TTC549 (cell line): ENCODE data around the gene OR52B2.

ENCODE experiments used
- FAIRE-seq: peaks from 2 replicates; lab custom pipeline; 2012; peaks lifted over from hg19 to GRCh38; lab: Jason Lieb, UNC

The OR52B2 gene

DNA sequence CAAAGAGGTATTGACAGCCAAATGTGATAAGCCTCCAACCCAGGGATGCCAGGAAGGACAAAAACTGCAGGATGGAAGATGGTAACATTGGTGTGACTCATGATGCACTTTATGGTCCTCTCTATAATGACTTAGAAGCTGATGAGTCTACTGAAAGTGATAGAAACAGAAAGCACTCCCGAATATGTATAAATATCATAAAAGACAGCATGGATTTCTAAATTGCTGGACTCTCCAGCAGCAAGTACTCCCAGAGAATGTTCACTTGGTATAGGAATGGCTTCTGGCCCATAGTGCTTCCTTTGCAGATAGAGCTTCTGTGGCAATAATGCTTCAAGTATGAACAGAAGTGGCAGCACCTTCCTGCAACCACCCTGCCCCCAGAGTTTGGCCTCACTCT is at the start of gene OR52B2:
OR52B2 (minus strand) TSS at position 101 of the 400 bp plus-strand sequence; CDS start at position 101, 0 bp downstream.
- FAIRE-seq, result no peak

- FAIRE-seq, result no peak
Observed at GRCh38 chr11:6219359-6219758, 49.2 kb upstream of the OR52B2 start.

DNA sequence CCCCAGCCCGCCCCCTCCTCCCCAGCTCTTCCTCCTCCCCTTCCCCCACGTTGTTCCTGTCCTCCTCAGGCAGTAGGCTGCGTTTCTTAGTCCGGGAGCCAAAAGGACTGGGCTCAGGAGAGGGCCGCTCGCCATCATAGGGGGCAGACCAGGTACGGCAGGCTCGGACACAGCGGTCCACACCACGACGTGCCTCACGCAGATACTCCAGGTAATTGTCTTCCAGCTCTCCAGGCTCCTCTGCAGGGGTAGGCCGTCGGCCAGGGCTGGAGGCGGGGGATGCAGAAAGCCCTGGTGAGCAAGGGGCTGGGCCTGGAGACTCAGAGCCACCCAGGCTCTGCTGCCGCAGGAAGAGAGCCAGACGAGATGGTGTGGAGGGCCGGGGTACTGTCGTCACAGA is 47.6 kb upstream of the OR52B2 start:
- FAIRE-seq, result no peak

DNA sequence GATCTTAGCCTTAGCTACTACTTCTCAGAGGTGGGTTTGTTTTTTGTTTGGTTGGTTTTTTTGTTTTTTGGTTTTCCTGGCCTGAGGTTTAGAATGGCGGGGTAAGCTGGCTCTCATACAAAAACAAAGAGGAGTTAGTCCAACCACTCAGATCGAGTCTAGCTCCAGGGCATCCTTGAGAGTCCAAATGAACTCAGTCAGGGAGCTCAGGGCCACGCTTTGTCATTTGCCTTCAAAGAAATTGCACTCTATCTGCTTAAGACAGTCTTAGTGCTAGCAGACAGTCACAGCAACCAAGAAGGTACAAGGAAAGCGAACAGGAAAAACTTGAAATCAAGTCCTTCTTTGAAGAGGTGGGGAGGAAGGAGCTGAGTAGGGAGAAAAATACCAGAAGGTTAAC is 46.4 kb upstream of the OR52B2 start:
- FAIRE-seq, result no peak

DNA sequence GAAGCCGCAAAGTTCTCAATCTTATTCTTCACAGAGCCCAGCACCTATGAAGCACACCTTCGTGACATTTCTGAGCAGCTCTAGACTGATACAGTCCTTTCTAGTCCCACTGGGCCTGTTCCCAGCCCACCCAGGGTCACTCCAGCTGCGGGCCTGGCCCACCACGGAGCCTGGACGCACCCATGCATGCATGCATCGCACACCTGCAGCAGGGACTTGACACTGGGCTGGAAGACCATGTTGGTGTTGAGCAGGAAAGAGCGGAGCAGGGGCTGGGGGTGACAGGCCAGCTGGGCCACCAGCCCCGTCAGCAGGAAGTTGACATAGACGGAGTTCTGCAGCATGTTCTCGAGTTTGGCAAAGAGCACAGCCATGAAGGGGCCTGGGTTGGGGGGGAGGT is 44.4 kb upstream of the OR52B2 start:
- no peak for FAIRE-seq

DNA sequence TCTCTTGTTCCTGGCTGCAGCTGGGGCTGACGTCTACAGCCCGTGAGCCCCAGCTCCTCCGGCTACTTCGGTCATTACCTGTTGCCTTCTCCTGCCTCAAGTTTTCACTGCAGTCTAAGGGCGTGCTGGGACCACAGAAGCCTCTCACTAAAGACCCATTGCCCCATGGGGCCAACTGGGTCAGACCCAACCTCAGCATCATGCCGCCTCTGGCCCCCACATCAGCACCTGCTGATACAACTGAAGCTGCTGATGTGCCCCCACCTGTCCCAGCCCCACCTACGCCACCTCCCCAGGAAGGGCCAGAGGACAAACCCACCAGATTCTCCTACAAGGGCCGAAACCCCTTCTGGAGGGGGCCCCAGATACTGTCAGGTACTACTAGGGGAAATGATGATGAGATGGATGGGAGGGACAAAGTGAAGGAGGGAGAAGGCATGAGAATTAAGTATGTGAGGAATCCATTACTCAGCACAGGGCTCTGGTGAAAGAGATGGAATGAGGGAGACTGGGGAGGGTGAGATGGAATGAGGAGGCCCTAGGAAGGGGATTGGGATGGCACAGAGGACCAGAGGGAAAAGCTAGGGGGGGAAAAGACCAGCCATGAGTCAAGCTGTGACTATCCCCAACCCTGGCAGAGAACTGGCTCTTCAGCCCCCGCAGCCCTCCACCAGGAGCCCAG is 40.3 kb upstream of the OR52B2 start:
- no peak for FAIRE-seq

DNA sequence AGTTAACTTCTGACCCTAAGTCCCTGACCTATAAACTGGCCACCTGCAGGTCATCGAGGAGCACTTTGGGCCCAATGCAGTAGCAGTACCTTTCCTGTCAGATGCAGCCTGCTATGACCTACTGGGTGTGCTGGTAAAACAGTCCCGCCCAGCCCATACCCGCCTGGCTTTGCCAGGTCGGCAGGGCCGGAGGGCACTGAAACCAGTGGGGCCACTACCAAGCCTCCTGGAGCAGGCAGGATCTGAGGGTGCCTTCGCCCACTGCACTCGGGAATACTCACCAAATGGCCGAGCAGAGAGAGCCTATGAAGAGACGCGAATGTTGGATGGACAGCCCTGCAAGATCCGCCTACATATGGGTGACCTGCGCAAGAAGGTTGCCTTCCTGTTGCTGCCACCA is 39.7 kb upstream of the OR52B2 start:
- no peak for FAIRE-seq

DNA sequence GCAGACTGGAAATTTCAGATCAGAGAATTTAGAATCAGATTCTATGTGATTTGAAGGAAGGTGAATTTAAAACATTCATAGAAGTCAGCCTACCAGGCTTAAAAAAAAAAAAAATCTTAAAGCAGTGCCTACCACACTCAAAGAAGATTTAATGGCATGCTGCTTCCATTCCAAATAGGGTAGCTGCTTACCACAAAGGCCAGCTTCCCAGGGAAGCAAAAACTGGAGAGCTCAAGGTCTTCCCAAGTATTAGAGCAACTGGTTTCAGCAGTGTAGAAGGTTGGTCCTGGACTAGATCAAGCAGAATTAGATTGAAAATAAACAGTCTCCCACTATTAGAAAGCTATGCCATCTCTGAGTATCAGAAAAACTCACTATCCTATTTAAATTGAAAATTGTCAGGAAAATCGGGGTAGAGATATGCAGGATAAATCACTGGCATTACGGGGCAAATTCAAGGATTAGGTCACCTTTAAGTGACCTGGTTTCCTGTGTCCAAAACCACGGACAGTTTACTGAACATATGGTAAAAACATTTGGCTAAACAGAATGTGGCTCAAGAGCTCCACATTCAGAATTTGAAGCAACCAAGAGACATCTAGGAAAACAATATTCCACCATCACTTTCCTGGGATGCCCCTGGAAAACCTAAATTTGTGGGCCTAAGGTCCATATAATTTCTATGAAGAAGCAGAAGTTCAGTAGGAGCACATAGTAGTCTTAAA is 36.5 kb upstream of the OR52B2 start:
- no peak for FAIRE-seq

- FAIRE-seq, result no peak
Observed at GRCh38 chr11:6205366-6205765, 35.2 kb upstream of the OR52B2 start, which contains the start of gene C11orf42. Gene C11orf42 (plus strand): TSS chr11:6205557. CDS start chr11:6205616, 59 bp downstream.

- FAIRE-seq, result no peak
Observed at GRCh38 chr11:6204706-6205105, 34.6 kb upstream of the OR52B2 start.

GRCh38 chr11:6203327-6203726 is 33.2 kb upstream of the OR52B2 start:
- no peak for FAIRE-seq

DNA sequence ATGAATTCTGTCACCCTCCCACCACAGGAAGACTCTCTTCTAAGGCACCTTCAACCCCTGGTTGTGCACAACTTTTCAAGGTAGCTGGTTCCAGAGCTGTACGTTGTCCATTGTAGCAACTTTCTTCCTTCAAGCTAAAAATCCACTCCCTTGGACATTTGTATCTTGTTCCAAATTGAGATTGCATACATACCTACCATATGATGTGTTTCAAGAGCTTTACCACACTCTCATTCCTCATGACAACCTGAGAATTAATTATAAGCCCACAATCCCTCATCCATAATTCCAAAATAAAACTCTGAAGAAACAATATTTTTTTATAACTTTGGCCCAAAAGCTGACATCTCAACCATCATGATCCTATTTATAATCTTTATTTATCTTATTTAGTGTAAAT is 31.9 kb upstream of the OR52B2 start:
- FAIRE-seq, result no peak

GRCh38 chr11:6201481-6201880 is 31.4 kb upstream of the OR52B2 start:
- no peak for FAIRE-seq

DNA sequence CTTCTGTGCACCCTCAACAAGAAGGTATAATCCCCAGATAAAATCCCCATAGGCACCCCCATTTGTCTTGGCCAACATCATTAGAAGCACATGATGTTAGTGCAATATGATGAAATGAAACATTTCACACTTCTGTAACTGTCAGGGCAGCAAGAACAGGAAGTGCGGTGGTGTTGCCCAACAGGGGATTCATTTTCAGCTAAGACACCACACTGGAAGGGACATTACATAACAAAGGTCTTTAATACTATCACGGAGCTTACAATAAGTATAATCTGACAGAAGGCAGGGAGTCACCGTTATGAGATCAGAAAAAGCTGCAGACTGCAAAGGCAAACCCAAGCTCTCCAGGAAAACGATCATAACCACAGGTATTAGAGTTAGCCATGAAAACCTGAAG is 30.8 kb upstream of the OR52B2 start:
- no peak for FAIRE-seq

GRCh38 chr11:6199174-6199810 is 29.2 kb upstream of the OR52B2 start, which contains the start of gene OR52W1:
Gene OR52W1 (plus strand): TSS chr11:6199224. CDS start chr11:6199224, 0 bp downstream.
- FAIRE-seq, result no peak

GRCh38 chr11:6197466-6198200 is 27.5 kb upstream of the OR52B2 start:
- no peak for FAIRE-seq

GRCh38 chr11:6196396-6196795 is 26.3 kb upstream of the OR52B2 start:
- FAIRE-seq, result no peak

DNA sequence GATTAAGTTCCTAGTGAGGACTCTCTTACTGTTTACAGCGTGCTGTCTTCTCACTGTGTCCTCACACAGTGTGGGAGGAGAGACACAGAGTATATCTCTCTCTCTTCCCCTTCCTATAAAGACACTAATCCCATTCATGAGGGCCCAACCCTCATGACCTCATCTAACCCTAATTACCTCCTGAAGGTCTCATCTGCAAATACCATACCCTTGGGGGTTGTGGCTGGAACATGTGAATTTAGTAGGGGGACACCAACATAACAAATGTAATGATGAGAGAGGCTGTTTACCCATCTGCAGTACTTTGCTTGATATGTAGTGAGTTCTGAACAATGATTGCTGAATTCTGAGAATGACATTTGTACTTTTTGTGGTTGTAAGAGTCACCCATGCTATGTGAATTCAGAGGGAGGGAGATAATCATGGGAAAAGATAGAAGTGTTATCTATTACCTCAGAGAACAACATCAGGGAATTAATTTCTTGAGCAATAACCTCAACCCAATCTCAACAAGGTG is 24.0 kb upstream of the OR52B2 start:
- no peak for FAIRE-seq

GRCh38 chr11:6191742-6192141 is 21.6 kb upstream of the OR52B2 start:
- no peak for FAIRE-seq

DNA sequence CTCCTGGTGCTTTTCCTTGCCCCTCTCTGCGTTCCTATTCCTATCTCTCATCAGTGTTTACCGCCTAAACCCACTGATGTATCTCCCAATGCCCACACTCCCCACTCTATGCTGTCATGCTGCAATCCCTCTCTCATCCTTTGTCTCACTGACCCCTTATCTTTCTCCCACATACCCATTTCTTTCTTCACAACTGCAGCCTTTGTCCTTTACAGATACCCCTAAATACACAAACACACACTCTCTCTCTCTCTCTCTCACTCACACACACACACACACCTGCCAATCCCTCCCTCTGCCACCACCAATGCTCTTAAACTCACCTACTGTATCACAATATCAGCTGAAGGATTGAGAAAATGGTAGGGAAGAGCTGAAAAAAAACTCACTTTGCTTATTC is 5.3 kb upstream of the OR52B2 start:
- FAIRE-seq, result no peak

DNA sequence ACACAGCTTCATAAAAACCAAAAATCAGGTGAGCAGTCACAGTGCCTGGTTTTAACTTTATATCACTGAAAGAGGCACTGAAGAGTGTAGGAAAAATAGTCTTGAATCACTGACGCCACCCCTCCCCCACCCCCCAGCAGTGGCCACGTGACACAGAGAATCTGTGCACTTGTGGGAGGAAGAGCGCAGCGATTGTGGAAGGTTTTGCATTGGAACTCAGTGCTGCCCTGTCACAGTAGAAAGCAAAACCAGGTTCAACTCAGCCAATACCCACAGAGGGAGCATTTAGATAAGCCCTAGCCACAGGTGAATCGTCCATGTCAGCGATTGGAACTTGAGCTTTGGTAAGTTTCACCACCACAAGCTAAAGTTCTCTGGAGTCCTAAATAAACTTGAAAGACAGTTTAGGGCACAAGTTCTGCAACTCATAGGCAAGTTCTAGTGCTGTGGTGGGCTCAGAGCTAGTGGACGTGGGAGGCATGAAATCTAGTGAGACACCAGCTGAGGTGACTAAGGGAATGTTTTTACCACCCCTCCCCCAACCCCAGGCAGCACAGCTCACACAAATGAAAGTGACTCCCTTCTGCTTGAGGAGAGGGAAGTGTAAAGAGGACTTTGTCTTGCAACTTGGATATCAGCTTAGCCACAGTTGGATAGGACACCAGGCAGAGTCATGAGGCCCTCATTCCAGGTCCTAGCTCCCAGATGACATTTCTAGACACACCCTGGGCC is 13.3 kb downstream of the OR52B2 start:
- no peak for FAIRE-seq

DNA sequence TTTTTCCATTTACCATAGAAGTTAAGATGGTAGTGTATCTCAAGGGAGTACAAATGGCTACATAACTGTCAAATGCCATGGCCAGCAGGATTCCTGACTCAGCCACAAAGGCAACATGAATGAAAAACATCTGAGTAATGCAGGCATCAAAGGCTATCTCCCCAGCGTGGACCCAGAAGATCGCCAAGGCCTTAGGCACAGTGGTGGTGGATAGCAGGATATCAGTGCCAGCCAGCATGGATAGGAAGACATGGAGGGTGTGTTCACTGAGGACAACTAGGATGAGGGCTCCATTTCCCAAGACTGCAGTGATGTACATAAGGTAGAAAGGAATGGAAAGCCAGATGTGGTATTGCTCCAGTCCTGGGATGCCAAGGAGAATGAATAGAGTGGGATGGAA is 18.0 kb downstream of the OR52B2 start:
- no peak for FAIRE-seq
